ACHN (cell line): ENCODE measurements around the gene CTTN.
"Not testable (repeated sequence)": the region's sequence is repeated elsewhere in the genome, so short reads cannot be mapped to it uniquely, and the experiment has no call there.

Experiments
- DNase-seq: peaks from one replicate; pipeline ENCODE4 v3.0.0-alpha.2; 2015
- in situ Hi-C: cut with HindIII; loops from 2 replicates; pipeline ENCODE4 v1.10.0; 2017; ENCODE audit warnings: low sequenced_read_pairs, low pct_ligation_motif_present, low pct_unique_long_range_greater_than_20kb

CTTN gene

DNA sequence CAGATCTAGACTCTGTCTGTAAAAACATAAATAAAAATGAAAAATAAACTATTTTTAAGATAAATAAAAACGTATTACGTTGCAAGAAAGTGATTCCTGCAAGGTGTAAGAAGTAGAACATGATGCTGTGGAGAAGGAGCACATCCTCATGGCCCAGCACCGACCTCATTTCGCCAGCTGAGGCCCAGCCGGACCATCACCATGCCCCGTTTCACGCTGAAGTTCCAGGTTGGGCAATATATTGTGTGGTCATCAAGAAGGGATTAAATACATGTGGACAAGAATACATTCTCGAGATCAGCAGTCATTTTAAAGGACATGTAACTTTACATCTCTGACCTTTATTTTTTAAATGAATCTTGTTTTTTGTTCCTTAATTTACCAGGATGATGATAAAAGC, 20.7 kb upstream of the CTTN start:
- in situ Hi-C loops: no loop called here
- DNase-seq: no peak

- in situ Hi-C loops: no loop called here
- DNase-seq: peak; percentile 8
These were observed 19.7 kb upstream of the CTTN start for GRCh38 chr11:70378506-70379134.

- in situ Hi-C loops: no loop called here
- DNase-seq: no peak
These were observed 17.0 kb upstream of the CTTN start for GRCh38 chr11:70381350-70381749.

- no peak for DNase-seq
- in situ Hi-C loops: no loop called here
These were observed 16.2 kb upstream of the CTTN start for GRCh38 chr11:70381872-70382861.

DNA sequence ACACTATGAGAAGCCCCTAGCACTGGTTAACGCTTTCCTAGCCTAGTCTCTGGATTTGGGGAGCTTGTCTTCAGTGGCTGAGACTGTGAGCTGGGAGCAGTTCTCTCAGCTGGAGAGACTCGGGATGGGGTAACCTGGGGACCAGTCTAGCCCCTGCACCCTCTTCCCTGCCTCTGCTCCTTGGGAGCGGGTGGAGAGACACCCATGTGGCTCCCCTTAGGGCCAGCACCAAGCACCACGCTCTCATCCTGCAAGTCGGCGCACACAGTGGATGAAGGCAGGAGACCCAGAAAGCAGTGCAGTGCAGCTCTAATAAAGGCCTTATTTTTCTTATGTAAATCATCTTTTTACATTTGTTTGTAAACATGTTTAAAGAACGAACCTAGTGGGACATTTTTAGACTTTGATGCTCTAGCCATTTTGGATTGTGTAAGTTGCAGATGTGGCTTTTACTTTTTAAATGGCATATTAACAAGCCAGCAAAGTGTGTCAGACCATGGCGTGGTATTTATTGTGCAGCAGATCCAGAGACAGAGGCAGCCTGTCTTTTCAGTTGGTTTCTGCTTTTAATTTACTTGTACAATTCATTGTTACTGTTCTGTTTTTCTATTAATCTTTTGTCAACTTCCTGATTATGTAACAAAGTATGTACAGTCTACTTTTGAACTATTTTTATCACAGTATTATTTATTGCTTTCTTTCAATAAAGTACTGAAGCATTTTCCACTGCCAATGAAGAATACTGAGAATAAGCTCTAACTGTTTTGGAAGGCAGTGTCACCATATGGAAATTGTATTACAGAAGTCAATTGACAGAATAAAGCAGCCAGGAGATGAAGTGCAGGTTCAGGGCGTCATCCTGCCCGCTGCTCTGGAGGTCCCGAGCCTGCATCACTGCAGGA, 14.4 kb upstream of the CTTN start:
- in situ Hi-C loops: no loop called here
- DNase-seq: no peak

GRCh38 chr11:70384566-70385152, 13.7 kb upstream of the CTTN start:
- in situ Hi-C loops: no loop called here
- no peak for DNase-seq

DNA sequence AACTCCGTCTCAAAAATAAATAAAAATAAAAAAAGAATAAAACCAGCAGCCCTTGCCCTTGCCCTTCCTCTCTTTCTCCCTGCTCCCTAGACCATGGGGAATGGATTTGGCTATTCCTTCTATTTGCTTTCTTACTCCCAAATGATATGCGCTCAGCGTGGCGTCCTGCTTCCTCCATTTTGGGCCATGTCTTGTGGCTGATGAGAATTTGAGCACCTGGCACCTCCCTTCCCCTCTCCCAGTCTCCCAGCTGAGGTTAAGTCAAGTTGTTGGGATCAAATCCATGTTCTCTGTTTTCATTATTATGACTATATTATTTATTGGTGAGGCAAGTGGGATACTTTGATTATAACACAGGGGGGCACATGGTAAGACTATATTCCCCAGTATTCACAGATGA, 10.8 kb upstream of the CTTN start:
- in situ Hi-C loops: no loop called here
- DNase-seq: no peak

DNA sequence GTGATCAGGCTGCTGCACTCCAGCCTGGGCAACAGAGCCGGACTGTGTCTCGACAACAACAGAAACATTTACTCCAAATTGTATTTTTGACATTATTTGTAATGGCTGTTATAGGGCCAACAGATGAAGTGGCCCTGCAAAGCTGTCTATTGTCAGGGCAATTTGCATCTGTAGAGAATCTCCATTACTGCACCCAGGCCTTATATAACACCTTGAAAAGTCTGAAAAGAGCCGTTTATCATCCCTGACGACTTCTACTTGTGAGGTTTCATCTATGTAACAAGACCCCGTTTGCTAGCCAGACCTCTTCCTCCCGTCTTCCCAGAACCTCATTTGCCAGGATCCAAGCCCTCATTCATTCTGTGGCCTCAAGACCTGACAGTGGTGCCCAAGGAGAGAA, 9.1 kb upstream of the CTTN start:
- DNase-seq: no peak
- in situ Hi-C loops: no loop called here

GRCh38 chr11:70390882-70391281, 7.4 kb upstream of the CTTN start:
- DNase-seq, in situ Hi-C loops: not testable (repeated sequence)

DNA sequence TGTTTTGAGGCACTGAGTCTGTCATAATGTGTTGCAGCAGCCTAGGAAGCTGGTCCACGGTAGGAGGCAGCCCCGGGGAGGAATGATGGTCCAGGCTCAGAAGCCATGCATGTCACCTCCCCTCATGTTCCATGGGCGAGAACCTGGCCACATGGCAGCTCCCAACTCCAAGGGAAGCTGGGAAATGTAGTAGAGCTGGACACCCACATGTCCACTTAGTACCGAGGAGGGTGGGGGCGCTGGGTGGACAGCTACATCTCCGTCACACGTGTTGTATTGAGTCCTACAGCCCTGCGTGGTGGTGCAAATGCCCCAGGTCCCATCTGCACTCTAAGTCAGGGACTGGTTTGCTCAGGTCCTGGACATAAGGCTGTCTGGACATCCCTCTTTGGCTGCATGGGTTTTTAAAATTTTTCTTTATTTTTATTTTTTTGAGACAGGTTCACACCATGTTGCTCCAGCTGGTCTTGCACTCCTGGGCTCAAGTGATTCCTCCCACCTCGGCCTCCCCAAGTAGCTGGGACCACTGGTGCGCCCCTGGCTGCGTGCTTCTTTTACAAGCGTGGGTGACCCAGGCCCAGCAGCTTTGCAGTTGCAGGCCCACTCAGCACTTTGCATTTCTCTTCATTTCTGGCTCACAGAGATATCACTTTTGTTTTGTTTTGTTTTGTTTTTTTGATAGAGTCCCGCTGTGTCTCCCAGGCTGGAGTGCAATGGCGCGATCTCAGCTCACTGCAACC, 3.9 kb upstream of the CTTN start:
- in situ Hi-C loops: no loop called here
- DNase-seq: no peak

DNA sequence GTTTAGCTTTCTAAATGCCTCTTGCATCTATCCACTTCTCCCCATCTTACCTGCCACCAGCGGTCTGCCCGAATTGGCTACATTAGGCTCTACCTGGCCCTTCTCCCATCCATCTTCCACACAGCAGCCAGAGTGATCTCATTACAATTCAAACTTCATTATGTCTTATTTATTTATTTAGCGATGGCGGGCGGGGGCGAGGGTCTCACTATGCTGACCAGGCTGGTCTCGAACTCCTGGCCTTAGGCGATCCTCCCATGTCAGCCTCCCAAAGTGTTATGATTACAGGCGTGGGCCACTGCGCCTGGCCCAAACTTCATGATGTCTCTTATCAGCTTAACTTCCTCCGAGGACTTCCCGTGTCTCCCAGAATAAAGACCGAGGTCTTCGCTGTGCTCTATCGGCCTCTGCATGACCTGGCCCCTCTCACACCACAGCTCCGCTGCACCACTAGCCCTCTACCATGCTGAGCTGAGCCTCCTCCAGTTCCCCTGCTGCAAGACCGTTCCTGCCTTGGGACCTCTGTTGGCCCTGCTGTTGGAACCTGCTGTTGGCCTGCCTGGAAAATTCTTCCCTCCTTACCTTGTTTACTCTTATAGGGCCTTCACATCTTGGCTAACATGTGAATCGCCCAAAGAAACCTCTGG, 870 bp upstream of the CTTN start:
- in situ Hi-C loops: no loop called here
- DNase-seq: no peak

DNA sequence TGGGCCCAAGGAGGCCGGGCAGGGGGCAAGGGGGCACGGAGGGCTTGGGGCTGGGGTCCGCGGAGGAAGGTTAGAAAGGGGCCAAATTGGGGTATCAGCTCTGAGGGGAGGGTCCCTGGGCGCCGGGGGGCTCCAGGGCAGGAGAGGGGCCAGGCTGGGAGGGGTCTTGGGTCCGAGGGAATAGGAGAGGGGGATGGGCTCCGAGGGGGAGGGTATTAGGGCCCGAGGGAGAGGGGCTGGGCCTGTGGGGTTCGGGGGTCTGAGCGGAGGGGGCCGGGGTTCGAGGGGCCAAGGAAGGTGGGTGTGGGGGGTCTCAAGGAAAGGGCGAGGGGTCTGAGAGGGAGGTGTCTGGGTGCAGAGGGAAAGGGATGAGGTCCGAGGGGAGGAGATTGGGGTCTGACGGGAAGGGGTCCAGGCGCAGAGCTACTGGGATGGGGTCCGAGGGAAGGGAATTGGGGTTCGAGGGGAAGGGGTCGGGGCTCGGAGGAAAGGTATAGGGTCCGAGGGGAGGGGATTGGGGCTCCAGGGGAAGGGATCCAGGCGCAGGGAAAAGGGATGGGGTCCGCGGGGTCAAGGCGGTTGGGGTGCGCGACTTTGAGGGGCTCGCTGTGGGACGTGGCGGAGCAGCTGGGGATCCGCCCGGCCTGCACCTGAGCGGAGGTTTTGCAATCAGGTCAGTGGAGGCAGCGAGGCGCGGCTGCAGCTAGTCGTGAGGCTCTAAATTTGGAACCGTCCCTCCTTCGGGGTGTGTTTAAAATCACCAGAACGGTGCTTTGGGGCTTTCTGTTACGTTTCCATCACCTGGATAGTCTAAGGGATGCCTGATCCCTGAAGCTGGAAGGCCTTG, 728 bp downstream of the CTTN start:
- in situ Hi-C loops: no loop called here
- no peak for DNase-seq

GRCh38 chr11:70399681-70400112, 1.4 kb downstream of the CTTN start:
- in situ Hi-C loops: no loop called here
- DNase-seq: peak; percentile 94

GRCh38 chr11:70400643-70401042, 2.3 kb downstream of the CTTN start:
- in situ Hi-C loops: no loop called here
- no peak for DNase-seq

- in situ Hi-C loops: no loop called here
- DNase-seq: no peak
These were observed 3.7 kb downstream of the CTTN start for GRCh38 chr11:70402016-70402415.

DNA sequence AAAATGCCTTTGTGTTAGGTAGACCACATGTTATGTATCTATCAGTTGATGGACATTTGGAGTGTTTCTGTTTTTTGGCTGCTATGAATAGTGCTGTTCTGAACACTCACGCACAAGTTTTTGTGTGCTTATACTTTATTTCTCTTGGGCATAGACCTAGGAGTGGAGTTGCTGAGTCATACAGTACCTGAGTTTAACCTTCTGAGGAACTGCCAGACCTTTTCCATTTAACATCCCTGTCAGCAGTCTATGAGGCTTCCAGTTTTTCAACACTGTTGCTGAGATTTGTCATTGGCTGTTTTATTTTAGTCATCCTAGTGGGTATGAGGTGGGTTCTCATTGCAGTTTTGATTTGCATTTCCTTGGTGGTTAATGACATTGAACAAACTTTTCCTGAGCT, 4.4 kb downstream of the CTTN start:
- in situ Hi-C loops: no loop called here
- no peak for DNase-seq

GRCh38 chr11:70404244-70404643, 5.9 kb downstream of the CTTN start:
- in situ Hi-C loops: no loop called here
- DNase-seq: no peak
